Measurements from ENCODE around the gene GDF10.

- TF ChIP-seq CTCF (IDR thresholded peaks at IDR 0.05): no peak
- no peak for TF ChIP-seq POLR2A (IDR thresholded peaks at IDR 0.05)
- TF ChIP-seq EP300 (IDR thresholded peaks at IDR 0.05): no peak
- TF ChIP-seq POLR2AphosphoS5 (IDR thresholded peaks at IDR 0.05): no peak
Measured at GRCh38 chr10:47261121-47261520, 38.9 kb upstream of the GDF10 start.
